ENCODE measurements around the gene FUT8.

GRCh38 chr14:65604535-65604934 lies 192.0 kb downstream of the FUT8 start:
- TF ChIP-seq CTCF (IDR thresholded peaks at IDR 0.05; ENCODE audit: control extremely low read depth in 1 of 3, insufficient read depth in 1 of 3, low read depth in 1 of 3, low read length in 3 of 3) (no peak), BACH1 (IDR thresholded peaks at IDR 0.05; ENCODE audit: low read length) (no peak), SIX5 (IDR thresholded peaks at IDR 0.05; ENCODE audit: low read depth, low read length) (no peak), CEBPB (IDR thresholded peaks at IDR 0.05; ENCODE audit: low read depth, low read length) (no peak), E2F6 (IDR thresholded peaks at IDR 0.05) (no peak), RAD21 (IDR thresholded peaks at IDR 0.05 in 1 of 2, conservative IDR thresholded peaks at IDR 0.05 in 1 of 2; ENCODE audit: low read depth in 2 of 2, low read length in 2 of 2) (no peak), ASH2L (IDR thresholded peaks at IDR 0.05; ENCODE audit: low read length) (no peak)

Data from H1 (cell line).